Pancreas (tissue), 10 donors: ENCODE data around the gene TP63. TPM values are rescaled to one million over a fixed set of nuclear protein-coding genes. Genes with fewer than 3 reads are reported as not detected.

Source experiments
- ATAC-seq, 4 donors: fragments of 200-7000 bp; cut with Tn5 transposase; one replicate each; pipeline versions ENCODE4 v1.8.0 to v1.9.1; 2020; ENCODE audit warnings: mild to moderate bottlenecking in 4 of 4, moderate library complexity in 4 of 4
- DNase-seq, 6 donors: peaks; one replicate each; pipeline ENCODE4 v3.0.0-alpha.2; 2020
- FAIRE-seq: peaks from 2 replicates; lab custom pipeline; 2012; peaks lifted over from hg19 to GRCh38; lab: Jason Lieb, UNC
- H3K27ac ChIP-seq, 4 donors: fragments of 200-600 bp; sonication (generic); 1 replicate in 3 of 4; 2 replicates in 1 of 4; pipeline versions ENCODE4 v1.5.0 to v1.8.0; 2020
- H3K27me3 ChIP-seq, 4 donors: fragments of 200-600 bp; one replicate each; pipeline ENCODE4 v1.8.0; 2021
- H3K36me3 ChIP-seq, 3 donors: fragments of 200-600 bp; sonication (generic) in 1 of 3; one replicate each; pipeline versions ENCODE4 v1.5.0 to v1.8.0; 2020 to 2021
- H3K4me1 ChIP-seq, 3 donors: fragments of 200-600 bp; one replicate each; pipeline ENCODE4 v1.8.0; 2021
- H3K4me3 ChIP-seq, 4 donors: fragments of 200-600 bp; sonication (generic) in 2 of 4; one replicate each; pipeline versions ENCODE4 v1.5.0 to v1.8.0; 2020 to 2021
- H3K9me3 ChIP-seq, 4 donors: fragments of 200-600 bp; one replicate each; pipeline ENCODE4 v1.8.0; 2021
- WGBS, 2 donors: extraction: QIAGEN DNeasy Blood & Tissue Kit; methylation state at CpG; one replicate each; pipeline ENCODE4 v1.1.7; 2013; 5-methylcytosine and 5-hydroxymethylcytosine counted together
- intact Hi-C, 3 donors: fragments of 100-400 bp; cut with DNase I; formaldehyde crosslinking; loops; one replicate each; pipeline versions ENCODE4 v1.11.1 to v1.14.2; 2022
- polyA plus RNA-seq, 2 donors: library from polyadenylated mRNA; stranded (reverse); fragments of 200-250 nt; gene quantifications; one replicate each; pipeline ENCODE4 v1.2.3, GENCODE V29; 2013
- total RNA-seq, 6 donors: library from RNA; stranded (reverse); fragmentation: NEBNext Ultra II Directional in 4 of 6; extraction: Animal tissue kit (Norgen Biotek cat#: 25700) in 4 of 6; gene quantifications; one replicate each; pipeline versions ENCODE4 v1.2.1 to v1.2.4, GENCODE V29; 2021 to 2023
- TF ChIP-seq, protein P1 (sequence below), 4 donors: fragments of 200-600 bp; sonication (generic) in 3 of 4; IDR thresholded peaks; one replicate each; pipeline versions ENCODE4 v1.5.0 to v1.8.0; 2021; ENCODE audit warnings: antibody characterized with exemption in 4 of 4
- donor health status: healthy with polysubstance abuse.
- donor health status: DM: no; HTN: no; CAD: no; lungs with moderate emphysema.
- donor health status: DM: no; HTN: no; CAD: no.
- donor health status: control.
- donor health status: control.
- donor health status: Bipolar disorder and iron deficiency.
- donor health status: DM: yes; HTN: yes; CAD: no.
- donor health status: DM: no; HTN: no; CAD: no.
- donor health status: DM: no; HTN: no; CAD: no.
- donor health status: DM: yes; HTN: yes; CAD: no.

Gene TP63
- total and polyA plus RNA-seq, 8 donors = 0.02 to 0.47 (median 0.06) TPM; not detected in 3

- DNase-seq (no peak), FAIRE-seq (no peak), ATAC-seq (no peak)
- H3K36me3 ChIP-seq = no peaks in the 10 kb centered on the region
- TF ChIP-seq, protein P1, sequence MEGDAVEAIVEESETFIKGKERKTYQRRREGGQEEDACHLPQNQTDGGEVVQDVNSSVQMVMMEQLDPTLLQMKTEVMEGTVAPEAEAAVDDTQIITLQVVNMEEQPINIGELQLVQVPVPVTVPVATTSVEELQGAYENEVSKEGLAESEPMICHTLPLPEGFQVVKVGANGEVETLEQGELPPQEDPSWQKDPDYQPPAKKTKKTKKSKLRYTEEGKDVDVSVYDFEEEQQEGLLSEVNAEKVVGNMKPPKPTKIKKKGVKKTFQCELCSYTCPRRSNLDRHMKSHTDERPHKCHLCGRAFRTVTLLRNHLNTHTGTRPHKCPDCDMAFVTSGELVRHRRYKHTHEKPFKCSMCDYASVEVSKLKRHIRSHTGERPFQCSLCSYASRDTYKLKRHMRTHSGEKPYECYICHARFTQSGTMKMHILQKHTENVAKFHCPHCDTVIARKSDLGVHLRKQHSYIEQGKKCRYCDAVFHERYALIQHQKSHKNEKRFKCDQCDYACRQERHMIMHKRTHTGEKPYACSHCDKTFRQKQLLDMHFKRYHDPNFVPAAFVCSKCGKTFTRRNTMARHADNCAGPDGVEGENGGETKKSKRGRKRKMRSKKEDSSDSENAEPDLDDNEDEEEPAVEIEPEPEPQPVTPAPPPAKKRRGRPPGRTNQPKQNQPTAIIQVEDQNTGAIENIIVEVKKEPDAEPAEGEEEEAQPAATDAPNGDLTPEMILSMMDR (IDR thresholded peaks at IDR 0.05) = no peak
- no peaks in the 10 kb centered on the region for H3K4me1 ChIP-seq
- WGBS, 2 donors = 76 to 88% methylated on average over 9 of the region's 9 CpGs
- no peaks in the 10 kb centered on the region for H3K9me3 ChIP-seq
- no peak overlapping the region for H3K27ac ChIP-seq
- intact Hi-C loops = no loop called here
- no peak overlapping the region for H3K4me3 ChIP-seq
- no peaks in the 10 kb centered on the region for H3K27me3 ChIP-seq
Observed at GRCh38 chr3:189862385-189862998, 231.3 kb downstream of the TP63 start.

DNA sequence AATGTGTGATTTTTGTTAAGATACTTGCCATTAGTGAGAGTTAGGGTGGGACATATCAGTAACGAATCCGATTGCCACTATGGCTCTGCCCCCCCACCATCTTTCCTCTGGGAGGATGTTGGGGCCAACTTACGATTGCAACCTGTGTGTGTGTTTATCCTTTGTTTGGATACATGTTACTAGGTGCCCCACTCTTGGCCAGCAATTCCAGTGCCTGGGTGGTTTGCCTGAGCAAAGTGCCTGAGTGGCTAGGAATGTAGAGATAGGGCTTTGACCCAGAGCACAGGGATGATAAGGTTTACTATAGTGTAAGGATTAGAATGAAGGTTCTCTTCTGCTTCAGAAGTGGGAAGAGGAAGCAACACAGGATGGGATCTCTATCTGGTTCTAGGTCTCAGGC, 231.8 kb downstream of the TP63 start:
- ATAC-seq (peak in 1 of 4 donors; percentile 18), DNase-seq (no peak)
- no peak overlapping the region for H3K27ac ChIP-seq

GRCh38 chr3:189868061-189868460, 236.9 kb downstream of the TP63 start:
- H3K4me1 ChIP-seq = no peaks in the 10 kb centered on the region
- no peaks in the 10 kb centered on the region for H3K27me3 ChIP-seq
- DNase-seq = no peak
- no peak overlapping the region for H3K27ac ChIP-seq
- no peak for ATAC-seq
- H3K4me3 ChIP-seq = no peak overlapping the region
- intact Hi-C loops = no loop called here
- no peaks in the 10 kb centered on the region for H3K9me3 ChIP-seq
- no peaks in the 10 kb centered on the region for H3K36me3 ChIP-seq
- 91 to 92% methylated on average over 3 of the region's 3 CpGs for WGBS, 2 donors
- no peak for FAIRE-seq
- TF ChIP-seq, protein P1 (IDR thresholded peaks at IDR 0.05) = no peak

More for the DNA sequence above, 231.8 kb downstream of the TP63 start:
- 57 to 63% methylated on average over 3 of the region's 3 CpGs for WGBS, 2 donors
- TF ChIP-seq, protein P1 (IDR thresholded peaks at IDR 0.05) = no peak
- no peaks in the 10 kb centered on the region for H3K27me3 ChIP-seq
- no peak overlapping the region for H3K4me3 ChIP-seq
- no peaks in the 10 kb centered on the region for H3K9me3 ChIP-seq
- no peaks in the 10 kb centered on the region for H3K36me3 ChIP-seq
- H3K4me1 ChIP-seq = no peaks in the 10 kb centered on the region
- FAIRE-seq = no peak
- intact Hi-C loops = no loop called here

GRCh38 chr3:189869165-189869564, 238.0 kb downstream of the TP63 start:
- no peaks in the 10 kb centered on the region for H3K36me3 ChIP-seq
- 80 to 88% methylated on average over 4 of the region's 4 CpGs for WGBS, 2 donors
- no peak for ATAC-seq

GRCh38 chr3:189871418-189871817, 240.2 kb downstream of the TP63 start:
- no peak for FAIRE-seq
- Histone ChIP-seq H3K4me3 (no peak overlapping the region), H3K4me1 (no peaks in the 10 kb centered on the region), H3K27me3 (no peaks in the 10 kb centered on the region), H3K27ac (no peak overlapping the region), H3K9me3 (no peaks in the 10 kb centered on the region), H3K36me3 (no peaks in the 10 kb centered on the region)
- no peak for DNase-seq
- WGBS, 2 donors = 68 to 72% methylated on average over 2 of the region's 2 CpGs
- intact Hi-C loops = no loop called here
- TF ChIP-seq, protein P1 (IDR thresholded peaks at IDR 0.05) = no peak
- ATAC-seq = no peak

More at GRCh38 chr3:189869165-189869564, 238.0 kb downstream of the TP63 start:
- H3K27me3 ChIP-seq = no peaks in the 10 kb centered on the region
- no peaks in the 10 kb centered on the region for H3K4me1 ChIP-seq
- DNase-seq = no peak
- no peak for FAIRE-seq
- intact Hi-C loops = no loop called here
- no peaks in the 10 kb centered on the region for H3K9me3 ChIP-seq
- TF ChIP-seq, protein P1 (IDR thresholded peaks at IDR 0.05) = no peak
- no peak overlapping the region for H3K27ac ChIP-seq
- H3K4me3 ChIP-seq = no peak overlapping the region
